Upper lobe of left lung (tissue), 4 donors: ENCODE results near the gene ATP6V1F.

Source experiments
- POLR2A ChIP-seq, 4 donors: fragments of 450-650 bp; IDR thresholded peaks; one replicate each; pipeline ENCODE4 v1.5.1; 2016 to 2017; ENCODE audit warnings: antibody characterized with exemption in 4 of 4, mild to moderate bottlenecking in 2 of 4
- POLR2AphosphoS5 ChIP-seq, 2 donors: sonication (generic); formaldehyde crosslinking; IDR thresholded peaks; one replicate each; pipeline ENCODE4 v1.5.1; 2017; ENCODE audit warnings: antibody characterized with exemption in 2 of 2

DNA sequence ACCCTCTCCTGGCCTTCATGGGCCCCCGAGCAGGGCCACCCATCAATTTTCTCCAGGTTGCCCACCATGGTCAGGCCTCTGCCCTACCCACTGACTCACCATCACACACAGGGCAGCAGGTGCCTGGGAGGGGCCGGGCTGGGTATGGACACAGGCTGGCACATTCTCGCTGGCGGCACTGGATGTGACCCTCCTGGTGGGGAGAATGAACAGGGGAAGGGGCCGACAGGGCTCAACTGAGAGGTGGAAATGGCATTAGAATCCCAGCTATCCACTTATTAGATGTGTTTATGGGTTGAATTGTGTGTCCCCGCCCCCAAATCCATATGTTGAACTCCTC lies 31.4 kb downstream of the ATP6V1F start:
- TF ChIP-seq POLR2AphosphoS5 (IDR thresholded peaks at IDR 0.05) (no peak), POLR2A (IDR thresholded peaks at IDR 0.05) (no peak)
